GM19463 (cell line): ENCODE data around the gene GRP.

Experiments used
- ATAC-seq: cut with Tn5 transposase; IDR thresholded peaks from one replicate; pipeline ENCODE4 v1.9.1; 2021; ENCODE audit warnings: mild to moderate bottlenecking, moderate library complexity; ENCODE audit not compliant: unreplicated experiment

Gene GRP

GRCh38 chr18:59219672-59220163 lies at the start of gene GRP:
Gene GRP, plus strand, starts transcription at chr18:59220158. Its CDS starts 108 bp downstream, at chr18:59220266.
- no peak for ATAC-seq

DNA sequence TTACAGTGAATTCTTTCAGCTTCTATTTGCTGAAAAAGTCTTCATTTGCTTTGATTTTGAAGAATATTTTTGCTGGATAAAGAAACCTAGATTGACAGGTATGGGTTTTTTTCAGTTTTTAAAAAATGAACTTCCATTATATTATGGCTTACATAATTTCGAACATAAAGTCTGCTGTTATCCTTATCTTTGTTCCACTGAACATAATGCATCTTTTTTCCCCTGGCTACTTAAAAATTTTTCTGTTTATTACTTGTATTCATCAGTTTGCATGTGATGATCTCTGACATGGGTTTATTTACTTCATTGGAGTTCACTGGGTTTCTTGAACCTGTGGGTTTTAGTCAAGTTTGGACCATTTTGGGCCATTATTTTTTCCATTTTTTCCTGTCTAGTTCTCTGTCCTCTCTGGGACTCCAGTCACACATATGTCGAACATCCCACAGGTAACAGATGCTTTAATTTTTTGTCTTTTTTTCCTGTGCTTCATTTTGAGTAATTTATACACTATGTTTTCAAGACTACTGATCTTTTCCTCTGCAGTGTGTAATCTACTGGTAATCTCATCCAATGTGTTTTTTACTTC lies 47.2 kb upstream of the GRP start:
- ATAC-seq: no peak

GRCh38 chr18:59177485-59177884 lies 42.5 kb upstream of the GRP start:
- no peak for ATAC-seq

DNA sequence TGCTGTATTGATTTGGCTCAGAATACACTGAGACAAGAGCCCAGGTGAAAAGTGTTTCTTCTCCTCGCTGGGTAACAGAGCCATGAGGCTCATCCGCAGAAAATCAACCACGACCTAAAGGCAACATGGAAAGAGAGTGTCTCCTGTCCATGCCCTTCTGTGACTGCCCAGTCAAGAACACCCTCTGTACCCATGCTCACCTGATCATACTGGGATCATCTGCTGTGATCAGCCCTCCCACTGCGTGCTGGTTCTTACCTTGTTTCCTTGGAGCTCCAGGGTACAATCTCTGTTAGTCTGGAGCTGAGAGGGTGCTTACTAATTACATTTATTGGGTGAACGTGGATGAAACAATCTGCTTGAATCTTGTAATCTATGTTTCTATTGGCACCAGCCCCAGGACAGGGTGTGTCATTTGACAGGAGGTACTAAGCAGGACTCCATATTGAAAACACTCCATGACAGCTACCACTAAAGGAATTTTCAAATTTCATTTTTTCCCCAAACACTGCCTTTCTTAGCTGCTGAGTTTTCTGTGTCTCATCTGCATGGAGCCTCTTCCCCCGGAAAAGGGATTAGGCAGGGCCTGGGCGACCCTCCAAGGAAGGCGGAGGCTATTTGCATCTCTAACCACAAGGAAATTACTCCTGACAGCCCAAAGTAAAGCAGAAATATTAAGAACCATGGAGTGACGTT lies 39.7 kb upstream of the GRP start:
- ATAC-seq: no peak

GRCh38 chr18:59182673-59183072 lies 37.3 kb upstream of the GRP start:
- no peak for ATAC-seq

DNA sequence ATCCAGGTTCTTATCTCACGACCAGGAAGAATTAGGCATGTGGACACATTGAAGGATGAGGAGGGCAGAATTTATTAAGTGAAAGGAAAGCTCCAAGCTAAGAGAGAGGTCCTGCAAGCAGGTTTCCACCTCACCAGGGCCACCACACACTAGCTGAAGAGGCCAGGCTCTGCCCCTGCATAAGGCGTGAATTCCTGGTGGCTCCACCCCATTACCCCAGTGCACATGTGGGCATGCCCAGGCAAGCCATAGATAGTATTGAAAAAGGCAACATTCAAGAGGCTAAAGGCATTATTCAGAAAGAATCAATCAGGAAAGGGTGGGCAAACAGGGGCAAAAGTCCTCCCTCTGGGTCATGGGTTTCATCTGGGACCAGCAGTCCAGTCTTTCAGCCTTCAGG lies 30.9 kb upstream of the GRP start:
- ATAC-seq: no peak

GRCh38 chr18:59189746-59190145 lies 30.2 kb upstream of the GRP start:
- no peak for ATAC-seq

- ATAC-seq: no peak
These were observed 23.7 kb upstream of the GRP start for GRCh38 chr18:59196161-59196725.

DNA sequence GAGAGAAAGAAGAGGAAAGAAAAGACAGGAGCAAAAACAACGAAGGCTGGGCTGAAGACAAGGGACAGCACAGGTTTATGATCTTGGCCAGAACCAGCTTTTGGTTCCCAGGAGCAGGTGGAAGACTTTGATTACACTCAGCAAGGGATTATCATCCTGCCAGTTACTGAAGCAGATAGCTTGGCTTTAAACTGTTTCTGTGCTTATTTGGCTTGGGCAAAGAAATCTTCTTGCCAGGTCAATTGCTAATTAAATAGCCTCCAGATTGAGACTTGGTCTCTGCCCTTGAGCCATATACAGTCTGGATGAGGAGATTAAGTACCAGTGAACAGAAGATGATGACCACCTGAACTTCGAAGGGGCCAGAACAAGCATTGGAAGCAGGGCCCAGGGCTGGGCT lies 22.3 kb upstream of the GRP start:
- ATAC-seq: no peak

DNA sequence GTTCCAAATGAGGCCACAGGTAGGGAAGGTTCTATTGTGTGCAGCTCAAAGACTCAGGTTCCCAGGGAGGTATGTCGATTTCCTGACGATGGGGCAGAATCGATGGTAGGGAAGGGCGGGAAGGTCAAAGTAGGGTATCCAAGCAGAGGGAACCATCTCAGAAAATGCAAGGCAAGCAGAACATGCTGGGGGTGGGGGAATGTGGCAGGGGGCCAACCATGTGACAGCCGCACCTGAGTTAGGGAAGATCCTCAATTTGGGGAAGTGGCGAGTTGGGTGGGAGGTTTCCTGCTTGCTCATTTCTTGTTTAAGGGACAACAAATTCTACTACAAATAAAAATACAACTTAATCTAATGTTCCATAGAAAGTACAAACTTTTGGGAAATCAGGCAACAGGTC lies 21.7 kb upstream of the GRP start:
- ATAC-seq: no peak

DNA sequence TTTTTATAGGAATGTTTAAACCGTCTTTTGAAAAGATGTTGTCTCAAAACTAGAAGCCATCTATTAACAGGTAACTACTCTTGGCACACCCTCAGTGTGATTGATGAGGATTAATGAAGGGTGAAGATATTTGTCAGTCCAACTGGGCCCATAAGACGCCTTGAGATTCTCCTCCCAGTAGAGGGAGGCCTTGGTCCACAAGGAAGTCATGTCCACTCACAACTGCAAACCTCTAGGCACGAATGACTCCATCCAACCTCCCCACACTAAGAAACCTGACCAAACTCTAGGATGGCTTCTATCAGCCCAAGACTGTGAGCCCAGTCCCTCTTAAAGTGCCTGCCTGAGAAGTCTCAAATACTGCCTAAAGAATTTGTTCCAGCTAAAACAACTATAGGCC lies 19.2 kb upstream of the GRP start:
- ATAC-seq: no peak

- no peak for ATAC-seq
These were observed 17.6 kb upstream of the GRP start for GRCh38 chr18:59202258-59202820.

GRCh38 chr18:59207506-59207905 lies 12.5 kb upstream of the GRP start:
- ATAC-seq: no peak

DNA sequence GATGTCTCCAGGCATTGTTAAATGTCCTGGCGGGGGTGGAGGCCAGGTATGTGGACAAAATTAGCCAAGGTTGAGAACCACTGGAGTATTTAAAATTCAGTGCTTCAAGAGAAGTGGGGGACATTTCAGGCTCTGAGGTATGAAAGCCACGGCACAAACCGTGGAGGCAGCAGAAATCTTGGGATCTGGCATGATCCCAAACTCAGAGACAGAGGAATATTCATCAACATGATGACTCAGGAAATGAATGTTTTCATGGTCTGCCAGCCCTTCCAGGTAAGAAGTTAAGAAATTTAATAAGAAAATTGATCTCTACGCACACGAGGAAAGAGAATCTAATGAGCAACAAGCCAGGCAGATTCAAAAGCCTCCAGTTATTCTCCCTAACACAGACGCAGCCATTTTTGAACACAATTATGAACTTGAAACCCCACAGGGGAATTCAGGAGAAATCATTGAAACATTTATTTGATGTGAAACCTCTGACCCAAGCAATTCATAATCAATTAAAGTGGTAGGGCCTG lies 11.3 kb upstream of the GRP start:
- ATAC-seq: no peak

GRCh38 chr18:59210299-59210698 lies 9.7 kb upstream of the GRP start:
- ATAC-seq: no peak

- no peak for ATAC-seq
These were observed 8.3 kb upstream of the GRP start for GRCh38 chr18:59211629-59212028.

- ATAC-seq: no peak
These were observed 1.9 kb upstream of the GRP start for GRCh38 chr18:59218018-59218417.

GRCh38 chr18:59220164-59220783 lies 316 bp downstream of the GRP start:
- ATAC-seq: no peak

DNA sequence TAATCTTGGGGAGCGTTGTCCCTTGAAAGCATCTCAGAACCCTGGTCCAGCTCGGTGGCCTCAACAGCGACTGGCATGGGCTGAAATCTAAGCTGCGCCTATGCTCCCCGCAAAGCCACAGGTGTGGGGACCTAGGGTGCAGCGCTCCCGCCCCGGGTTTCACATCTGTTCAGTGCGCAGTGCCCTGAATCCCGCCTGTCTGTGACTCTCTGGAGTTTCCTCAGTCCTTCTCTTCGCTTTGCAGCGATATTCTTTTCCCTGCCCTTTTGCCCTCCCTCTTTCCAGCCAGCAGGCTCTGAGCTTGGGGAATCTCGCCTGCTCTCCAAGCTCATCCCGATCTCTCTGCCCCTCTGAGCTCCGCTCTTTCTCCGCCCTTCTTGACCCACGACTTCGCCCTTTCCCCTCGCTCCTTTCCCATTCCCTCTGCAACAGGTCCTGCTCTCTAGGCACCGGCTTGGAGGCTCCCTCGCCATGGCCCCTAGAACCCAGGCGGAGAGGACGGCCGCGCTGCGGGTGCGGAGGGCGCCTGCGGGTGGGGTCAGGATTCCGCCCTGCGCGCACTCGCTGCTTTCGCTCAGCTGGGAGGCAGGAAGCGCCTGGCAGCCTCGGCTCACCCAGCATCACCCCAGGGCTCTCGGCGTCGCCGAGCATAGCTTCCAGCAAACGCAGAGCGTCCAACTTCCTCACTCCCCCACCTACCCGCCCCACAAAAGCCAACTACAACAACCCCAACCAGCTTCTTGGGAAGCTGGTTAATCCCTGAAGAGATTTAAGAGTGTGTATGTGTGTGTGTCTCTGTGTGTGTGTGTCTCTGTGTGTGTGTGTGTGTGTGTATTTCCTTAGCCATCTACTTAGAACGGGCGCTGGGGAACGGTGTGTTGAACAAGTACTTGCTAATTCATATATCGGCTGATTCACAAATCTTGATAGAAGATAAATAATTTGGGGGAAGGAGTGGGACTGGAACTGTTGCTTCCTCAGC lies 1.1 kb downstream of the GRP start:
- no peak for ATAC-seq

DNA sequence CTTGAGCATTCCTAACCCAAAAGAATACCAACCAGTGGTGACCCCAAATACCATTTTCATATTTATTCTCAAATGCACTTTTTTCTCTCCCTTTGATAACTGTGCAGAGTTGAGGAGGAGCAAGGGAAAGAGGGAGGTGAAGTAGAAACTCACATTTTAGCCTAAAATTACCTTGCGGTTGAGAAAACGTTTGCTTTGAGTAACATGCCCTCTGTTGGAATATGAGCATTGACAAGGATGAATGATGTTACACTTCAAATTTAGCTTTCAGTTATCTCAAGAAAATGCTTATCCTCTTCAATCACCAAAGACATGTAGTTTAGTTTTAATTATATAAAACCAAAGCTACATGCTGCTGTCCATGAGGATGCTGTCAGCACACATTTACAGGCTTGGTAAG lies 2.4 kb downstream of the GRP start:
- ATAC-seq: no peak
